Mesenchymal stem cell (in vitro differentiated cells and primary cell): ENCODE results near the gene PAN3.

Source experiments
- DNase-seq: peaks from one replicate; pipeline ENCODE4 v3.0.0-alpha.2; 2013
- H2AFZ ChIP-seq: one replicate; pipeline ENCODE4 v1.6.1; 2013; ENCODE audit warnings: low read depth, mild to moderate bottlenecking, control low read depth, inconsistent platforms, low read length, moderate library complexity
- H2AK5ac ChIP-seq: 2 replicates; pipeline ENCODE4 v1.6.1; 2013; ENCODE audit warnings: low read length, moderate library complexity, mild to moderate bottlenecking, inconsistent platforms; ENCODE audit not compliant: severe bottlenecking
- H2BK120ac ChIP-seq: one replicate; pipeline ENCODE4 v1.6.1; 2013; ENCODE audit warnings: low read depth, mild to moderate bottlenecking, inconsistent platforms, low read length, moderate library complexity
- H2BK12ac ChIP-seq, 2 experiments: one replicate each; pipeline ENCODE4 v1.6.1; 2013; ENCODE audit warnings: inconsistent platforms in 2 of 2, low read length in 2 of 2, mild to moderate bottlenecking in 2 of 2, moderate library complexity in 2 of 2, control low read depth in 1 of 2
- H2BK15ac ChIP-seq: one replicate; pipeline ENCODE4 v1.6.1; 2013; ENCODE audit warnings: mild to moderate bottlenecking, low read depth, inconsistent platforms; ENCODE audit not compliant: poor library complexity, severe bottlenecking
- H2BK5ac ChIP-seq: 2 replicates; pipeline ENCODE4 v1.6.1; 2013; ENCODE audit warnings: low read depth, mild to moderate bottlenecking, low read length, control low read depth, inconsistent platforms; ENCODE audit not compliant: poor library complexity, severe bottlenecking
- H3K14ac ChIP-seq, 2 experiments: one replicate each; pipeline ENCODE4 v1.6.1; 2013; ENCODE audit warnings: inconsistent platforms in 2 of 2, low read length in 2 of 2, control low read depth in 1 of 2, mild to moderate bottlenecking in 1 of 2, moderate library complexity in 1 of 2
- H3K18ac ChIP-seq, 2 experiments: one replicate each; pipeline ENCODE4 v1.6.1; 2013; ENCODE audit warnings: inconsistent platforms in 2 of 2, low read length in 2 of 2, control low read depth in 1 of 2, low read depth in 1 of 2, mild to moderate bottlenecking in 1 of 2
- H3K23ac ChIP-seq, 2 experiments: one replicate each; pipeline ENCODE4 v1.6.1; 2013; ENCODE audit warnings: inconsistent platforms in 2 of 2, low read length in 2 of 2, mild to moderate bottlenecking in 2 of 2, moderate library complexity in 2 of 2, control low read depth in 1 of 2
- H3K27ac ChIP-seq: 2 replicates; pipeline ENCODE4 v1.5.1; 2013; ENCODE audit warnings: mild to moderate bottlenecking, moderate library complexity, low read length, control low read depth, inconsistent platforms; ENCODE audit not compliant: poor library complexity, severe bottlenecking
- H3K27me3 ChIP-seq, 2 experiments: 2 replicates each; pipeline versions ENCODE4 v1.6.1 to v1.7.0; 2013; ENCODE audit warnings: low read length in 2 of 2, mild to moderate bottlenecking in 2 of 2, moderate library complexity in 2 of 2, control low read depth in 1 of 2, inconsistent platforms in 1 of 2; ENCODE audit not compliant: control insufficient read depth in 1 of 2, insufficient read depth in 1 of 2
- H3K36me3 ChIP-seq, 2 experiments: 2 replicates each; pipeline versions ENCODE4 v1.6.1 to v1.7.0; 2013; ENCODE audit warnings: low read length in 2 of 2, control low read depth in 1 of 2, inconsistent platforms in 1 of 2, low read depth in 1 of 2, mild to moderate bottlenecking in 1 of 2; ENCODE audit not compliant: insufficient read depth in 2 of 2, control insufficient read depth in 1 of 2
- H3K4ac ChIP-seq, 2 experiments: one replicate each; pipeline ENCODE4 v1.6.1; 2013; ENCODE audit warnings: inconsistent platforms in 2 of 2, low read length in 2 of 2, mild to moderate bottlenecking in 2 of 2, moderate library complexity in 2 of 2, control low read depth in 1 of 2, low read depth in 1 of 2
- H3K4me1 ChIP-seq: 2 replicates; pipeline ENCODE4 v1.6.1; 2013; ENCODE audit warnings: low read depth, low read length, control low read depth; ENCODE audit not compliant: control insufficient read depth, insufficient read depth
- H3K4me2 ChIP-seq: 2 replicates; pipeline ENCODE4 v1.6.1; 2013; ENCODE audit warnings: low read length, mild to moderate bottlenecking, inconsistent platforms; ENCODE audit not compliant: poor library complexity, severe bottlenecking
- H3K4me3 ChIP-seq, 2 experiments: 2 replicates each; pipeline versions ENCODE4 v1.5.1 to v1.7.0; 2013; ENCODE audit warnings: low read length in 2 of 2, mild to moderate bottlenecking in 2 of 2, control low read depth in 1 of 2, low read depth in 1 of 2; ENCODE audit not compliant: insufficient read depth in 1 of 2
- H3K79me1 ChIP-seq: replicated peaks from 2 replicates; pipeline ENCODE4 v1.6.1; 2013; ENCODE audit warnings: mild to moderate bottlenecking, control low read depth, low read length, inconsistent platforms; ENCODE audit not compliant: poor library complexity, severe bottlenecking
- H3K9ac ChIP-seq: 2 replicates; pipeline ENCODE4 v1.7.0; 2013; ENCODE audit warnings: mild to moderate bottlenecking, low read length, moderate library complexity
- H3K9me3 ChIP-seq: 2 replicates; pipeline ENCODE4 v1.7.0; 2013; ENCODE audit warnings: mild to moderate bottlenecking, low read length; ENCODE audit not compliant: control insufficient read depth
- H4K8ac ChIP-seq: one replicate; pipeline ENCODE4 v1.6.1; 2013; ENCODE audit warnings: inconsistent platforms, mild to moderate bottlenecking, low read length, moderate library complexity
- H4K91ac ChIP-seq: one replicate; pipeline ENCODE4 v1.6.1; 2013; ENCODE audit warnings: mild to moderate bottlenecking, low read length, inconsistent platforms
- WGBS: methylation state at CpG from one replicate; pipeline ENCODE4 v1.1.7; 2013; ENCODE audit warnings: mixed read lengths; 5-methylcytosine and 5-hydroxymethylcytosine counted together

PAN3 gene

GRCh38 chr13:28145049-28145448, 6.7 kb downstream of the PAN3 start:
- DNase-seq = no peak
- Histone ChIP-seq H3K79me1 (peaks cover 3% of the 10 kb centered on the region), H2BK15ac (no peak overlapping the region), H3K27me3 (no peaks in the 10 kb centered on the region), H2AK5ac (no peak overlapping the region), H2BK12ac (no peak overlapping the region), H2AFZ (no peak overlapping the region), H3K27ac (no peak overlapping the region), H4K91ac (no peak overlapping the region), H3K4me2 (no peak overlapping the region), H3K18ac (no peak overlapping the region), H3K4ac (no peak overlapping the region), H2BK120ac (no peak overlapping the region), H2BK5ac (no peak overlapping the region), H3K14ac (no peak overlapping the region), H4K8ac (no peak overlapping the region), H3K4me1 (peaks cover 10% of the 10 kb centered on the region), H3K9ac (no peak overlapping the region), H3K23ac (no peak overlapping the region), H3K9me3 (no peaks in the 10 kb centered on the region), H3K36me3 (no peaks in the 10 kb centered on the region), H3K4me3 (no peak overlapping the region)
- WGBS = 98% methylated on average over 6 of the region's 6 CpGs

- 92% methylated on average over 1 of the region's 1 CpG for WGBS
- Histone ChIP-seq H3K9me3 (no peaks in the 10 kb centered on the region), H3K4me1 (peaks cover 4% of the 10 kb centered on the region), H2AFZ (no peak overlapping the region), H3K27ac (no peak overlapping the region), H3K4me3 (no peak overlapping the region), H3K9ac (no peak overlapping the region), H3K4me2 (no peak overlapping the region), H2BK5ac (no peak overlapping the region), H4K8ac (no peak overlapping the region), H2BK120ac (no peak overlapping the region), H3K36me3 (no peaks in the 10 kb centered on the region), H3K18ac (no peak overlapping the region), H2AK5ac (no peak overlapping the region), H3K27me3 (no peaks in the 10 kb centered on the region), H3K23ac (no peak overlapping the region), H4K91ac (no peak overlapping the region), H3K4ac (no peak overlapping the region), H3K14ac (no peak overlapping the region), H2BK12ac (no peak overlapping the region), H2BK15ac (no peak overlapping the region), H3K79me1 (peaks cover 5% of the 10 kb centered on the region)
- DNase-seq = no peak
These were observed 9.2 kb downstream of the PAN3 start for GRCh38 chr13:28147495-28147894.

- Histone ChIP-seq H3K23ac (no peak overlapping the region), H2BK12ac (no peak overlapping the region), H3K9ac (no peak overlapping the region), H2BK5ac (no peak overlapping the region), H3K4me3 (no peak overlapping the region), H2AK5ac (no peak overlapping the region), H3K18ac (no peak overlapping the region), H3K9me3 (no peaks in the 10 kb centered on the region), H4K8ac (no peak overlapping the region), H3K27ac (no peak overlapping the region), H2AFZ (no peak overlapping the region), H4K91ac (no peak overlapping the region), H3K14ac (no peak overlapping the region), H2BK15ac (no peak overlapping the region), H3K4me2 (no peak overlapping the region), H3K4me1 (no peaks in the 10 kb centered on the region), H3K79me1 (peaks cover 19% of the 10 kb centered on the region), H3K27me3 (no peaks in the 10 kb centered on the region), H3K36me3 (peaks cover 0 to 3% of the 10 kb centered on the region in 2 experiments), H2BK120ac (no peak overlapping the region), H3K4ac (no peak overlapping the region)
- no peak for DNase-seq
- WGBS = 94% methylated on average over 3 of the region's 4 CpGs
These were observed 20.7 kb downstream of the PAN3 start for GRCh38 chr13:28159057-28159456.

GRCh38 chr13:28161370-28161769, 23.0 kb downstream of the PAN3 start:
- 0% methylated on average over 1 of the region's 1 CpG for WGBS
- Histone ChIP-seq H2AK5ac (no peak overlapping the region), H3K79me1 (peaks cover 20% of the 10 kb centered on the region), H3K27ac (no peak overlapping the region), H4K8ac (no peak overlapping the region), H2BK5ac (no peak overlapping the region), H4K91ac (no peak overlapping the region), H2BK12ac (no peak overlapping the region), H3K27me3 (no peaks in the 10 kb centered on the region), H3K4me2 (no peak overlapping the region), H2AFZ (no peak overlapping the region), H3K18ac (no peak overlapping the region), H3K9me3 (no peaks in the 10 kb centered on the region), H2BK15ac (no peak overlapping the region), H3K4ac (no peak overlapping the region), H3K36me3 (peaks cover 0 to 3% of the 10 kb centered on the region in 2 experiments), H3K4me3 (no peak overlapping the region), H3K23ac (no peak overlapping the region), H2BK120ac (no peak overlapping the region), H3K9ac (no peak overlapping the region), H3K4me1 (no peaks in the 10 kb centered on the region), H3K14ac (no peak overlapping the region)
- peak; percentile 62 for DNase-seq
